K562 (cell line): ENCODE results near the gene CLHC1. TPM values are rescaled to one million over a fixed set of nuclear protein-coding genes. Genes with fewer than 3 reads are reported as not detected.

Source experiments
- ARID1B ChIP-seq: fragments of 450-650 bp; IDR thresholded peaks from 2 replicates; pipeline ENCODE4 v1.6.1; 2016; ENCODE audit warnings: antibody characterized with exemption, mild to moderate bottlenecking, inconsistent platforms
- ATF4 ChIP-seq: fragments of 450-650 bp; formaldehyde crosslinking; IDR thresholded peaks from 2 replicates; pipeline ENCODE4 v1.4.0; 2022; ENCODE audit warnings: mild to moderate bottlenecking, moderate library complexity
- CEBPB ChIP-seq: fragments of 450-650 bp; IDR thresholded peaks from 2 replicates; pipeline ENCODE4 v1.6.1; 2016; ENCODE audit warnings: missing genetic modification characterization, missing compliant biosample characterization
- ELF2 ChIP-seq: fragments of 250-450 bp; sonication (Bioruptor Pico); IDR thresholded peaks from 2 replicates; pipeline ENCODE4 v1.5.0; 2021; ENCODE audit warnings: mild to moderate bottlenecking
- FOXM1 ChIP-seq, 2 experiments: fragments of 450-650 bp in 1 of 2; sonication (generic) in 1 of 2; formaldehyde crosslinking in 1 of 2; IDR thresholded peaks; 2 replicates each; pipeline versions ENCODE4 v1.6.1 to v1.9.0; 2017 to 2022; ENCODE audit warnings: low read depth in 2 of 2, mild to moderate bottlenecking in 2 of 2, missing genetic modification reagents in 1 of 2, moderate library complexity in 1 of 2
- GATA2 ChIP-seq: sonication (generic); formaldehyde crosslinking; IDR thresholded peaks from 2 replicates; pipeline ENCODE4 v1.4.0; 2020; ENCODE audit warnings: mild to moderate bottlenecking, missing genetic modification reagents
- HINFP ChIP-seq: fragments of 450-650 bp; conservative IDR thresholded peaks from 2 replicates; pipeline ENCODE4 v1.6.1; 2016; ENCODE audit warnings: missing genetic modification characterization, low read depth, mild to moderate bottlenecking, control low read depth, missing compliant biosample characterization
- ILF3 ChIP-seq: fragments of 450-650 bp; IDR thresholded peaks from 2 replicates; pipeline ENCODE4 v1.6.1; 2018; ENCODE audit warnings: antibody characterized with exemption, mild to moderate bottlenecking, moderate library complexity, borderline replicate concordance
- JUNB ChIP-seq: fragments of 450-650 bp; formaldehyde crosslinking; conservative IDR thresholded peaks from 2 replicates; pipeline ENCODE4 v1.4.0; 2020; ENCODE audit warnings: mild to moderate bottlenecking
- MITF ChIP-seq: IDR thresholded peaks from 2 replicates; pipeline ENCODE4 v1.6.1; 2014; ENCODE audit warnings: antibody characterized with exemption
- MTA1 ChIP-seq: fragments of 450-650 bp; IDR thresholded peaks from 2 replicates; pipeline ENCODE4 v1.6.1; 2017; ENCODE audit warnings: borderline replicate concordance
- MXI1 ChIP-seq: IDR thresholded peaks from 2 replicates; pipeline ENCODE4 v1.6.1; 2011; ENCODE audit warnings: low read depth, mild to moderate bottlenecking, improper control_type of control experiment, low read length
- NFE2 ChIP-seq: IDR thresholded peaks from 2 replicates; pipeline ENCODE4 v1.6.1; 2014; ENCODE audit warnings: antibody characterized with exemption, low read depth
- NFIC ChIP-seq: fragments of 450-650 bp; IDR thresholded peaks from 2 replicates; pipeline ENCODE4 v1.6.1; 2017; ENCODE audit warnings: mild to moderate bottlenecking, inconsistent platforms
- POLR2B ChIP-seq: fragments of 450-650 bp; IDR thresholded peaks from 2 replicates; pipeline ENCODE4 v1.6.1; 2018; ENCODE audit warnings: low read depth; ENCODE audit not compliant: partially characterized antibody
- PTRF ChIP-seq: fragments of 450-650 bp; IDR thresholded peaks from 2 replicates; pipeline ENCODE4 v1.6.1; 2016; ENCODE audit warnings: mild to moderate bottlenecking, missing genetic modification characterization, missing compliant biosample characterization
- SIN3A ChIP-seq, 2 experiments: fragments of 150-350 bp in 1 of 2; IDR thresholded peaks; 2 replicates each; pipeline ENCODE4 v1.6.1; 2011 to 2016; ENCODE audit warnings: borderline replicate concordance in 2 of 2, low read depth in 2 of 2, low read length in 2 of 2, mild to moderate bottlenecking in 2 of 2, moderate library complexity in 2 of 2; ENCODE audit not compliant: control insufficient read depth in 1 of 2
- TFE3 ChIP-seq: fragments of 450-650 bp; formaldehyde crosslinking; IDR thresholded peaks from 2 replicates; pipeline ENCODE4 v1.4.0; 2020; ENCODE audit warnings: mild to moderate bottlenecking, mixed read lengths
- ZBTB26 ChIP-seq: fragments of 450-650 bp; formaldehyde crosslinking; IDR thresholded peaks from 2 replicates; pipeline ENCODE4 v1.4.0; 2022; ENCODE audit warnings: missing genetic modification characterization
- ZKSCAN3 ChIP-seq: fragments of 250-450 bp; sonication (Bioruptor Pico); IDR thresholded peaks from 2 replicates; pipeline ENCODE4 v1.4.0; 2020
- ZNF140 ChIP-seq: fragments of 250-450 bp; sonication (Bioruptor Pico); IDR thresholded peaks from 2 replicates; pipeline ENCODE4 v1.8.0; 2021; ENCODE audit warnings: moderate library complexity, mild to moderate bottlenecking, inconsistent platforms
- ZNF165 ChIP-seq: fragments of 250-450 bp; sonication (Bioruptor Pico); IDR thresholded peaks from 2 replicates; pipeline ENCODE4 v1.4.0; 2020; ENCODE audit warnings: borderline replicate concordance
- ZNF75A ChIP-seq: fragments of 450-650 bp; formaldehyde crosslinking; IDR thresholded peaks from 2 replicates; pipeline ENCODE4 v1.4.0; 2020; ENCODE audit warnings: mild to moderate bottlenecking
- polyA plus RNA-seq, 8 experiments: library from polyadenylated mRNA; depleted of rRNA in 4 of 8; stranded (reverse) in 5 of 8; unstranded in 3 of 8; fragments of >200 nt; fragmentation: Nextera tagmentation in 2 of 8; fragmentation: Illumina TruSeq in 1 of 8; extraction: Ambion mirVana in 2 of 8; extraction: Trizol in 1 of 8; gene quantifications; 2 replicates each; pipeline versions ENCODE4 v1.2.1 to v1.2.3, GENCODE V29; 2011 to 2014; ENCODE audit warnings: inconsistent platforms in 1 of 8, missing spikeins in 1 of 8
- total RNA-seq, 7 experiments: library from RNA; depleted of rRNA in 6 of 7; stranded (reverse); fragments of >200 nt in 6 of 7; fragmentation: Illumina TruSeq in 2 of 7; extraction: Trizol in 2 of 7; gene quantifications; 2 replicates each; pipeline versions ENCODE4 v1.2.1 to v1.2.3, GENCODE V29; 2011 to 2021; ENCODE audit warnings: low replicate concordance in 1 of 7

The CLHC1 gene
- total and polyA plus RNA-seq, 9 of the 15 experiments (the other 6 are each of a cell fraction or from before 2014, with no cell fraction given): 3.7 to 14.3 (median 8.6) TPM

GRCh38 chr2:55157474-55157884, 74.6 kb downstream of the CLHC1 start (continued):
- TF ChIP-seq ZKSCAN3 (CRISPR knock-in tag) (no peak), MTA1 (no peak), ZNF75A (CRISPR knock-in tag) (no peak), ATF4 (no peak; the same call in 1 of the 2 replicates), POLR2B (no peak), ELF2 (CRISPR knock-in tag) (no peak), NFE2 (no peak), GATA2 (CRISPR knock-in tag) (no peak), HINFP (tag) (no peak), ZNF140 (CRISPR knock-in tag) (no peak), ARID1B (peak; percentile 35), MITF (no peak), TFE3 (CRISPR knock-in tag) (no peak), FOXM1 (IDR thresholded peaks at IDR 0.05; ENCODE audit: low read depth) (no peak), FOXM1 (CRISPR knock-in tag; IDR thresholded peaks at IDR 0.05; ENCODE audit: low read depth) (no peak), SIN3A (IDR thresholded peaks at IDR 0.05; ENCODE audit: borderline replicate concordance in 2 of 2, control insufficient read depth in 1 of 2, low read depth in 2 of 2, low read length in 2 of 2) (no peak), NFIC (no peak), MXI1 (no peak), ZNF165 (no peak), JUNB (CRISPR knock-in tag) (no peak), ILF3 (no peak), PTRF (tag) (0 out of 2 replicates have a peak, but pooled peaks have one; percentile 7), CEBPB (tag) (peak; percentile 26; the same call in 1 of the 2 replicates), ZBTB26 (CRISPR knock-in tag) (no peak)
